Fibroblast of mammary gland (primary cell): ENCODE measurements around the gene ZNF496.

ENCODE experiments used
- DNase-seq: peaks from one replicate; pipeline ENCODE4 v3.0.0-alpha.2; 2010; ENCODE audit warnings: low read depth
- H3K4me3 ChIP-seq: 2 replicates; pipeline ENCODE4 v1.5.1; 2011; ENCODE audit warnings: low read depth, mild to moderate bottlenecking, low read length, moderate library complexity; ENCODE audit not compliant: control insufficient read depth
- CTCF ChIP-seq: conservative IDR thresholded peaks from 2 replicates; pipeline ENCODE4 v1.5.1; 2011; ENCODE audit warnings: low read depth, low read length, inconsistent platforms; ENCODE audit not compliant: control insufficient read depth, insufficient read depth

ZNF496 gene

GRCh38 chr1:247316590-247317197 is 15.0 kb downstream of the ZNF496 start:
- no peak for TF ChIP-seq CTCF
- no peak overlapping the region for H3K4me3 ChIP-seq
- no peak for DNase-seq

GRCh38 chr1:247304031-247304430 is 27.6 kb downstream of the ZNF496 start:
- no peak for DNase-seq
- H3K4me3 ChIP-seq, result no peak overlapping the region
- TF ChIP-seq CTCF, result no peak

DNA sequence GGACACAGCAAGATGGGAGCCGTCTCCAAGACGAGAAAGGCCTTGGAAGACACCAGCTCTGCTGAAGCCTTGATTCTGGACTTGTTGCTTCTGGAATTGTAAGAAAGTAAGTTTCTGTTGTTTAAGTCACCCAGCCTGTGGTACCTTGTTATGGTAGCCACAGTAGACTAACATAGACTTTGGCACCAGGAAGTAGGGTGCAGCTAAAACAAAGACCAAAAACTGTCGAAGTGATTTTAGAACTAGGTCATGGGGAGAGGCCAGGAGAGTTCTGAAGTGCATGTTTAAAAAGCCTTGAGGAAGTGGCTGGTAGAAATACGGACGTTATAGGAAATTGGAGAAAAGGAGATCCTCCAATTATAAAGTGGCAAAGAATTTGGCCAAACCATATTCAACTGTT is 28.5 kb downstream of the ZNF496 start:
- TF ChIP-seq CTCF, result no peak
- DNase-seq, result no peak
- H3K4me3 ChIP-seq, result no peak overlapping the region

- no peak for TF ChIP-seq CTCF
- DNase-seq, result no peak
- H3K4me3 ChIP-seq, result no peak overlapping the region
Measured at GRCh38 chr1:247301176-247301540, 30.5 kb downstream of the ZNF496 start.

- H3K4me3 ChIP-seq, result no peak overlapping the region
- DNase-seq, result no peak
- TF ChIP-seq CTCF, result no peak
Measured at GRCh38 chr1:247300491-247301175, 31.0 kb downstream of the ZNF496 start.

DNA sequence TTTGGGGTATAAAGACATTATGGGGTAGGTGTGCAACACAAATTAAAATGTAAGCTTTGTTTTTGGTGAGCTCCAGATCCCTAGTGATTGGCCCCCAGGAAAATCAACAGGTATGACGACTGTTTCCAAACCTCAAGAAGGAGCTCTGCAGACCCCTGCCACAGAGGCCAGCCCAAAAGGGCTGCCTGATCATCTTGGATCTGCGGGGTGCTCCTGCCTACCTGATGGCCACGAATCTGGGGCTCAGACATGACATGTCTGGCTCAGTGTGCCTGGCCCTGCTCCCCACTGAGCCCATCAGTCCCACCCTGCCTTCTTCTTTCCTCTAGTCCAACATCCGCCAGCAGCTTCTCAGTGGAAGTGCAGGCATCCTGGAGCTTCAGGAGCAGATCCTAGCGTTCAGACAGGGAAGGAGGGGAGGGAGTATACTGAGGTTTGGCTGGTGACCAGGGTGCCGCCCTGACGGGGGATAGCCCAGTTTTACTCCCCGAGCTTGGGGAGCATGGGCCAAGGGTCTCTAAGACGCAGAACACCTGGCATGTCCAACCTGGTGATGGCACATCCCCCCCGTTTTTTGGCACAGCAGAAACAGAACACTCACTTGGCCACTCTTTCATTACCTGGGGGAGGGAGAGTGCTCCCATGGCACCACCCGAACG is 31.8 kb downstream of the ZNF496 start:
- TF ChIP-seq CTCF, result no peak
- no peak overlapping the region for H3K4me3 ChIP-seq
- DNase-seq, result no peak
